Measurements from ENCODE around the gene PDCD1LG2.
A peak's percentile ranks its signal among the peaks of the same experiment; 100 is the strongest.

The PDCD1LG2 gene

GRCh38 chr9:5610491-5610890 is 100.2 kb downstream of the PDCD1LG2 start:
- CTCF ChIA-PET = interaction anchor here (1.2 kb wide), 1 partner anchor 10 kb away, joined by 3 read pairs; no protein-coding TSS in a partner anchor
- H3K4me1 Mint-ChIP-seq = peaks cover 17% of the 10 kb centered on the region
- H3K4me3 Mint-ChIP-seq = no peak overlapping the region
- DNase-seq = no peak
- H3K36me3 Mint-ChIP-seq = peaks cover 6% of the 10 kb centered on the region
- H3K27me3 Mint-ChIP-seq = no peaks in the 10 kb centered on the region
- H3K27ac Mint-ChIP-seq = no peak overlapping the region
- H3K9me3 Mint-ChIP-seq = no peaks in the 10 kb centered on the region

- Mint-ChIP-seq H3K9me3 (no peaks in the 10 kb centered on the region), H3K27me3 (no peaks in the 10 kb centered on the region), H3K36me3 (peaks cover 7% of the 10 kb centered on the region), H3K4me1 (peaks cover 17% of the 10 kb centered on the region), H3K4me3 (no peak overlapping the region), H3K27ac (no peak overlapping the region)
- no peak for DNase-seq
- CTCF ChIA-PET = interaction anchor here (0.8 to 1.3 kb wide), 5 partner anchors 9 to 161 kb away, joined by 3 to 4 read pairs (median 3); partner anchors contain the start of gene CD274
Measured at GRCh38 chr9:5611321-5612184, 101.2 kb downstream of the PDCD1LG2 start.

GRCh38 chr9:5612185-5612530 is 101.8 kb downstream of the PDCD1LG2 start:
- Mint-ChIP-seq H3K4me3 (no peak overlapping the region), H3K27me3 (no peaks in the 10 kb centered on the region), H3K27ac (no peak overlapping the region), H3K9me3 (no peaks in the 10 kb centered on the region), H3K4me1 (peaks cover 18% of the 10 kb centered on the region), H3K36me3 (peaks cover 7% of the 10 kb centered on the region)
- DNase-seq = no peak
- CTCF ChIA-PET = interaction anchor here (0.8 to 1.3 kb wide), 3 partner anchors 8 to 162 kb away, joined by 3 to 4 read pairs (median 3); partner anchors contain the start of gene CD274

GRCh38 chr9:5614192-5614591 is 103.9 kb downstream of the PDCD1LG2 start:
- Mint-ChIP-seq H3K4me1 (peaks cover 24% of the 10 kb centered on the region), H3K9me3 (no peaks in the 10 kb centered on the region)

GRCh38 chr9:5614985-5615384 is 104.7 kb downstream of the PDCD1LG2 start:
- Mint-ChIP-seq H3K36me3 (peaks cover 13% of the 10 kb centered on the region), H3K4me1 (peaks cover 22% of the 10 kb centered on the region), H3K4me3 (no peak overlapping the region), H3K9me3 (no peaks in the 10 kb centered on the region), H3K27me3 (no peaks in the 10 kb centered on the region), H3K27ac (no peak overlapping the region)
- CTCF ChIA-PET = no interaction called here
- DNase-seq = no peak

More at GRCh38 chr9:5614192-5614591, 103.9 kb downstream of the PDCD1LG2 start:
- CTCF ChIA-PET = interaction anchor here (0.7 kb wide), 1 partner anchor 157 kb away, joined by 5 read pairs; no protein-coding TSS in a partner anchor
- Mint-ChIP-seq H3K4me3 (no peak overlapping the region), H3K36me3 (peaks cover 12% of the 10 kb centered on the region), H3K27me3 (no peaks in the 10 kb centered on the region), H3K27ac (no peak overlapping the region)
- DNase-seq = no peak

GRCh38 chr9:5617749-5618148 is 107.4 kb downstream of the PDCD1LG2 start:
- no peaks in the 10 kb centered on the region for H3K9me3 Mint-ChIP-seq
- no peak for DNase-seq
- no peaks in the 10 kb centered on the region for H3K27me3 Mint-ChIP-seq
- peaks cover 24% of the 10 kb centered on the region for H3K4me1 Mint-ChIP-seq
- H3K27ac Mint-ChIP-seq = peak overlapping the region; percentile 46
- H3K4me3 Mint-ChIP-seq = no peak overlapping the region
- CTCF ChIA-PET = no interaction called here
- peaks cover 25% of the 10 kb centered on the region for H3K36me3 Mint-ChIP-seq

GRCh38 chr9:5620494-5620893 is 110.2 kb downstream of the PDCD1LG2 start:
- no peak overlapping the region for H3K4me3 Mint-ChIP-seq
- H3K27me3 Mint-ChIP-seq = no peaks in the 10 kb centered on the region
- CTCF ChIA-PET = interaction anchor here (0.7 to 1.2 kb wide), 3 partner anchors 8 to 136 kb away, joined by 3 to 6 read pairs (median 3); no protein-coding TSS in a partner anchor
- H3K36me3 Mint-ChIP-seq = peaks cover 28% of the 10 kb centered on the region
- no peaks in the 10 kb centered on the region for H3K9me3 Mint-ChIP-seq
- no peak for DNase-seq
- no peak overlapping the region for H3K27ac Mint-ChIP-seq
- H3K4me1 Mint-ChIP-seq = peaks cover 40% of the 10 kb centered on the region

All from activated naive CD4-positive, alpha-beta T cell treated with anti-CD3 and anti-CD28 coated beads, Interleukin-2, amount 10 ng/mL, durations not matched to agents 7 days and 5 days (primary cell).